ENCODE results near the gene GJB1.

DNA sequence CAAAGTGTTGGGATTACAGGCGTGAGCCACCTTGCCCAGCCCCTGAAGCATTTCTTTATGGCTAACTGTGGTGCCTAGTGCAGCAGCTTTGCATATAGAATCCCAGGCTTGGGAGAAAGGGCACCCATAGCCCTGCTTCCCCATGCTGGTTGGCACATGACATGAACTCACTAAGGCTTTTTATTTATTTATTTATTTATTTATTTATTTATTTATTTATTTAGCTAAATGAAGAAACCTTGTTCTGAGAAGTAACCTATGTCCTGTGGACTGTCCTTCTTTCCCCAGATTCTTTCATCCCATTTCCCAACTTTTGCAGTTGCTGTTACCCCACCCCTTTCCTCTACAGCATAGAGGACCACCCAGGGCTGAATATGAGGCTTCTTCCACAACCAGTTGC lies 1.9 kb upstream of the GJB1 start:
- TF ChIP-seq CTCF (conservative IDR thresholded peaks at IDR 0.05 in 1 of 2, IDR thresholded peaks at IDR 0.05 in 1 of 2; ENCODE audit: low read depth in 1 of 2, low read length in 2 of 2) (no peak), EZH2 (IDR thresholded peaks at IDR 0.05; ENCODE audit: low read length, missing control alignments) (no peak)

Measured in fibroblast of lung (primary cell).